ENCODE measurements around the gene EFCAB14. TPM values are rescaled to one million over a fixed set of nuclear protein-coding genes. Genes with fewer than 3 reads are reported as not detected.

EFCAB14 gene
- total RNA-seq, 1 experiment from 2014 or later: 52.5 TPM

DNA sequence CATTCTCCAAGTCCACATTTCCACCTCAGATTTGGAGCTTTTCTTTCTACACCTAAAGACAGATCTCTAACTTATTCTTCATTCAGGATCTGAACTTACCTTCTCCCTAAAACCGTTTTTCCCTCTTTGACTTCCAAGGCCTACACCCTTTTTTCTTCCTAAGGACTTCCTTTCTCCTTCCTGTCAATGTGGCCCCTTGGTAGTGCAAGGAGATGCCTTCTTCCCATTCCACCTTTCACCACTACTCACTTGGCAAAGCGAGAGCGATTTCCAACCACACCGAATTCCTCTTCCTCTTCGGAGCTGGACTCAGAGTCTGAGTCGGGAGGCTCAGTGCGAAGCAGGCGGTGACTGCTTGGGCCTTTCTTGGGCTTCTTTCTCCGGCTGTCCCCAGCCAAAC lies 1.3 kb downstream of the EFCAB14 start:
- Histone ChIP-seq H3K9ac (ENCODE audit: low read length) (peak overlapping the region; percentile 84), H3K36me3 (ENCODE audit: control insufficient read depth in 1 of 2, insufficient read depth in 2 of 2, low read length in 2 of 2) (peaks cover 14 to 21% of the 10 kb centered on the region in 2 experiments; a peak in 3 of 4 replicates), H3K9me3 (ENCODE audit: control insufficient read depth in 1 of 2, insufficient read depth in 1 of 2, low read depth in 1 of 2, low read length in 2 of 2) (no peaks in the 10 kb centered on the region), H3K27me3 (ENCODE audit: insufficient read depth, low read length) (no peaks in the 10 kb centered on the region), H2AFZ (ENCODE audit: low read depth, low read length, poor library complexity, severe bottlenecking) (no peak overlapping the region), H3K4me3 (replicated peaks in 1 of 2; ENCODE audit: low read depth in 1 of 2, low read length in 2 of 2) (peak overlapping the region; percentile 90 to 98), H3K4me1 (ENCODE audit: control insufficient read depth in 1 of 2, insufficient read depth in 2 of 2, low read length in 2 of 2) (peaks cover 17 to 23% of the 10 kb centered on the region in 2 experiments), H3K4me2 (ENCODE audit: low read length) (peak overlapping the region; percentile 90), H4K20me1 (ENCODE audit: insufficient read depth) (no peaks in the 10 kb centered on the region), H3K27ac (ENCODE audit: low read depth, low read length) (no peak overlapping the region; the same call in 1 of the 2 replicates), H3K9me2 (ENCODE audit: insufficient read depth) (no peaks in the 10 kb centered on the region), H3K79me2 (ENCODE audit: insufficient read depth, low read length) (peaks cover 41% of the 10 kb centered on the region)
- CTCF ChIA-PET: interaction anchor here (0.7 kb wide), 1 partner anchor 10 kb away, joined by 3 read pairs; no protein-coding TSS in a partner anchor
- DNase-seq (ENCODE audit: low read depth, low spot score): no peak
- POLR2A ChIA-PET: no interaction called here
- intact Hi-C loops (cut with micrococcal nuclease): no loop called here
- BruUV-seq (replicated peaks): no TSS peak
- TF ChIP-seq JUND (IDR thresholded peaks at IDR 0.05): no peak
- ATAC-seq: no peak
- RAD21 ChIA-PET (ENCODE audit: low non-redundant PET in 1 of 2, low total read pairs in 2 of 2, uncharacterized antibody in 2 of 2, unreplicated experiment in 2 of 2): no interaction called here

DNA sequence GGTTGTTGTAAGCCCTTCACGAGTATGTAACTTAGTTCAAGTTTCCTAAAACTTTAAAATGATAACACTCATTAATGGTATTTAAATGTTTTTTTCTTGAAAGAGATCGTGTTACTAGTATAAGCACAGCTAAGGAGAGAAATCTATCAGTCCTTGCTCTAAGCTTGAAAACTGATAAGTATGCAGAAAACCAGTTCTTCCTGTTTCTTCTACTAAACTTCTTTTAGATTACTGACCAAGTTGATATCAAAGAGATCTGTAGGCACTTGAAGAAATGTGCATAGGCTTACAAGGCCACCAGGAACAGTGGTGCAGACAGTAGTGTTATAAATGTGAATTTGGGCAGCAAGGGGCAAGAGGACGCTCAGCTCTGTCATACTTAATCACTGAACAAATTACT lies 3.9 kb downstream of the EFCAB14 start:
- no peaks in the 10 kb centered on the region for H3K9me3 ChIP-seq (ENCODE audit: control insufficient read depth in 1 of 2, insufficient read depth in 1 of 2, low read depth in 1 of 2, low read length in 2 of 2)
- BruUV-seq (replicated peaks): no TSS peak
- intact Hi-C loops (cut with micrococcal nuclease): no loop called here
- DNase-seq (ENCODE audit: low read depth, low spot score): no peak
- H2AFZ ChIP-seq (ENCODE audit: low read depth, low read length, poor library complexity, severe bottlenecking): no peak overlapping the region
- no peak overlapping the region for H3K9ac ChIP-seq (ENCODE audit: low read length)
- no peaks in the 10 kb centered on the region for H4K20me1 ChIP-seq (ENCODE audit: insufficient read depth)
- ChIA-PET RAD21 (ENCODE audit: low non-redundant PET in 1 of 2, low total read pairs in 2 of 2, uncharacterized antibody in 2 of 2, unreplicated experiment in 2 of 2) (no interaction called here), POLR2A (no interaction called here), CTCF (no interaction called here)
- H3K27me3 ChIP-seq (ENCODE audit: insufficient read depth, low read length): no peaks in the 10 kb centered on the region
- peaks cover 54% of the 10 kb centered on the region for H3K79me2 ChIP-seq (ENCODE audit: insufficient read depth, low read length)
- peaks cover 17 to 23% of the 10 kb centered on the region in 2 experiments for H3K4me1 ChIP-seq (ENCODE audit: control insufficient read depth in 1 of 2, insufficient read depth in 2 of 2, low read length in 2 of 2)
- no peak overlapping the region for H3K4me3 ChIP-seq (replicated peaks in 1 of 2; ENCODE audit: low read depth in 1 of 2, low read length in 2 of 2)
- no peaks in the 10 kb centered on the region for H3K9me2 ChIP-seq (ENCODE audit: insufficient read depth)
- no peak overlapping the region for H3K27ac ChIP-seq (ENCODE audit: low read depth, low read length)
- no peak overlapping the region for H3K4me2 ChIP-seq (ENCODE audit: low read length)
- TF ChIP-seq CEBPB (IDR thresholded peaks at IDR 0.05; ENCODE audit: low read depth) (no peak), SIN3A (IDR thresholded peaks at IDR 0.05; ENCODE audit: low read depth) (no peak), POLR2AphosphoS5 (IDR thresholded peaks at IDR 0.05; ENCODE audit: low read depth, low read length) (no peak), JUND (IDR thresholded peaks at IDR 0.05) (no peak), EGR1 (IDR thresholded peaks at IDR 0.05; ENCODE audit: low read depth) (no peak), SRF (IDR thresholded peaks at IDR 0.05; ENCODE audit: low read depth) (no peak), ELF1 (IDR thresholded peaks at IDR 0.05; ENCODE audit: borderline replicate concordance, low read depth) (no peak), FOSL1 (IDR thresholded peaks at IDR 0.05; ENCODE audit: low read depth) (no peak), ZFX (IDR thresholded peaks at IDR 0.05) (no peak), RAD21 (IDR thresholded peaks at IDR 0.05; ENCODE audit: low read depth) (no peak), SP1 (IDR thresholded peaks at IDR 0.05; ENCODE audit: low read depth) (no peak), ZNF274 (IDR thresholded peaks at IDR 0.05; ENCODE audit: low read depth, low read length) (no peak), TCF7L2 (IDR thresholded peaks at IDR 0.05; ENCODE audit: borderline replicate concordance, extremely low read depth, insufficient read depth, insufficient read length) (no peak), POLR2A (IDR thresholded peaks at IDR 0.05; ENCODE audit: borderline replicate concordance, extremely low read depth, insufficient read depth, insufficient read length) (no peak)
- TF ChIP-seq, protein P1, sequence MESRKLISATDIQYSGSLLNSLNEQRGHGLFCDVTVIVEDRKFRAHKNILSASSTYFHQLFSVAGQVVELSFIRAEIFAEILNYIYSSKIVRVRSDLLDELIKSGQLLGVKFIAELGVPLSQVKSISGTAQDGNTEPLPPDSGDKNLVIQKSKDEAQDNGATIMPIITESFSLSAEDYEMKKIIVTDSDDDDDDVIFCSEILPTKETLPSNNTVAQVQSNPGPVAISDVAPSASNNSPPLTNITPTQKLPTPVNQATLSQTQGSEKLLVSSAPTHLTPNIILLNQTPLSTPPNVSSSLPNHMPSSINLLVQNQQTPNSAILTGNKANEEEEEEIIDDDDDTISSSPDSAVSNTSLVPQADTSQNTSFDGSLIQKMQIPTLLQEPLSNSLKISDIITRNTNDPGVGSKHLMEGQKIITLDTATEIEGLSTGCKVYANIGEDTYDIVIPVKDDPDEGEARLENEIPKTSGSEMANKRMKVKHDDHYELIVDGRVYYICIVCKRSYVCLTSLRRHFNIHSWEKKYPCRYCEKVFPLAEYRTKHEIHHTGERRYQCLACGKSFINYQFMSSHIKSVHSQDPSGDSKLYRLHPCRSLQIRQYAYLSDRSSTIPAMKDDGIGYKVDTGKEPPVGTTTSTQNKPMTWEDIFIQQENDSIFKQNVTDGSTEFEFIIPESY (IDR thresholded peaks at IDR 0.05; ENCODE audit: extremely low read depth, insufficient replicate concordance, low read length): no peak
- TF ChIP-seq, protein P2, sequence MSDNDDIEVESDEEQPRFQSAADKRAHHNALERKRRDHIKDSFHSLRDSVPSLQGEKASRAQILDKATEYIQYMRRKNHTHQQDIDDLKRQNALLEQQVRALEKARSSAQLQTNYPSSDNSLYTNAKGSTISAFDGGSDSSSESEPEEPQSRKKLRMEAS (IDR thresholded peaks at IDR 0.05): no peak
- TF ChIP-seq, protein P3, sequence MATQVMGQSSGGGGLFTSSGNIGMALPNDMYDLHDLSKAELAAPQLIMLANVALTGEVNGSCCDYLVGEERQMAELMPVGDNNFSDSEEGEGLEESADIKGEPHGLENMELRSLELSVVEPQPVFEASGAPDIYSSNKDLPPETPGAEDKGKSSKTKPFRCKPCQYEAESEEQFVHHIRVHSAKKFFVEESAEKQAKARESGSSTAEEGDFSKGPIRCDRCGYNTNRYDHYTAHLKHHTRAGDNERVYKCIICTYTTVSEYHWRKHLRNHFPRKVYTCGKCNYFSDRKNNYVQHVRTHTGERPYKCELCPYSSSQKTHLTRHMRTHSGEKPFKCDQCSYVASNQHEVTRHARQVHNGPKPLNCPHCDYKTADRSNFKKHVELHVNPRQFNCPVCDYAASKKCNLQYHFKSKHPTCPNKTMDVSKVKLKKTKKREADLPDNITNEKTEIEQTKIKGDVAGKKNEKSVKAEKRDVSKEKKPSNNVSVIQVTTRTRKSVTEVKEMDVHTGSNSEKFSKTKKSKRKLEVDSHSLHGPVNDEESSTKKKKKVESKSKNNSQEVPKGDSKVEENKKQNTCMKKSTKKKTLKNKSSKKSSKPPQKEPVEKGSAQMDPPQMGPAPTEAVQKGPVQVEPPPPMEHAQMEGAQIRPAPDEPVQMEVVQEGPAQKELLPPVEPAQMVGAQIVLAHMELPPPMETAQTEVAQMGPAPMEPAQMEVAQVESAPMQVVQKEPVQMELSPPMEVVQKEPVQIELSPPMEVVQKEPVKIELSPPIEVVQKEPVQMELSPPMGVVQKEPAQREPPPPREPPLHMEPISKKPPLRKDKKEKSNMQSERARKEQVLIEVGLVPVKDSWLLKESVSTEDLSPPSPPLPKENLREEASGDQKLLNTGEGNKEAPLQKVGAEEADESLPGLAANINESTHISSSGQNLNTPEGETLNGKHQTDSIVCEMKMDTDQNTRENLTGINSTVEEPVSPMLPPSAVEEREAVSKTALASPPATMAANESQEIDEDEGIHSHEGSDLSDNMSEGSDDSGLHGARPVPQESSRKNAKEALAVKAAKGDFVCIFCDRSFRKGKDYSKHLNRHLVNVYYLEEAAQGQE (IDR thresholded peaks at IDR 0.05; ENCODE audit: low read depth): no peak
- peaks cover 19 to 24% of the 10 kb centered on the region in 2 experiments; a peak in 3 of 4 replicates for H3K36me3 ChIP-seq (ENCODE audit: control insufficient read depth in 1 of 2, insufficient read depth in 2 of 2, low read length in 2 of 2)
- no peak for ATAC-seq
